Measurements from ENCODE around the gene NELL2. TPM values are rescaled to one million over a fixed set of nuclear protein-coding genes. Genes with fewer than 3 reads are reported as not detected.

Gene NELL2
- total RNA-seq, 2 experiments from 2014 or later, result 99.7 to 106 TPM

DNA sequence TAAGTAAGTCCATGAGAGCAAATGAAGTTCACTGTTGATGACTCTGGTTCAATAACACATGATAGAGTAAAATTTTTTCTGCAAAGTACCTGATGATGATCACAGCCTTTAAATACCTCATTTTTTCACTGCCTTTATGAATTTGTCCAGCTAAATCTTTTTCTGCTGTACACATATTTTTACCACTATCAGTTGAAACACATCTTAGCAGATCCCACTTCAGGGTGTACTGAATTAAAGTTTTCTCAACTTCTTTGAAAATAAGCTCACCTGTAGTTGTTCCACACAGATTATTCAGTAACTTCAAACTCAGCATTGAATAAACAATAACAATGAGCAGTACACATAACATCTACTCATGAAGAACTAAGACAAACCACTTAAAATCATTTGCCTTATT is 385.9 kb downstream of the NELL2 start:
- intact Hi-C loops (cut with micrococcal nuclease), result no loop called here
- CTCF ChIA-PET, result no interaction called here
- H3K4me1 Mint-ChIP-seq (ENCODE audit: low read depth), result no peaks in the 10 kb centered on the region
- no peaks in the 10 kb centered on the region for H3K36me3 Mint-ChIP-seq (ENCODE audit: low read depth)
- no peak overlapping the region for H3K27ac Mint-ChIP-seq
- POLR2A ChIA-PET, result interaction anchor here (0.5 kb wide), 1 partner anchor 47 kb away, joined by 3 read pairs; no protein-coding TSS in a partner anchor
- peaks cover 4% of the 10 kb centered on the region for H3K27me3 Mint-ChIP-seq
- no peak overlapping the region for H3K4me3 Mint-ChIP-seq
- H3K9me3 Mint-ChIP-seq, result no peaks in the 10 kb centered on the region
- no peak for TF ChIP-seq CTCF (IDR thresholded peaks at IDR 0.05)
- ATAC-seq (no peak), DNase-seq (no peak)

- H3K9me3 Mint-ChIP-seq, result no peaks in the 10 kb centered on the region
- peaks cover 9% of the 10 kb centered on the region for H3K27me3 Mint-ChIP-seq
- TF ChIP-seq CTCF (IDR thresholded peaks at IDR 0.05), result no peak
- ChIA-PET CTCF (no interaction called here), POLR2A (no interaction called here)
- H3K36me3 Mint-ChIP-seq (ENCODE audit: low read depth), result no peaks in the 10 kb centered on the region
- ATAC-seq (no peak), DNase-seq (no peak)
- intact Hi-C loops (cut with micrococcal nuclease), result no loop called here
- H3K4me1 Mint-ChIP-seq (ENCODE audit: low read depth), result no peaks in the 10 kb centered on the region
- H3K4me3 Mint-ChIP-seq, result no peak overlapping the region
- no peak overlapping the region for H3K27ac Mint-ChIP-seq
Measured at GRCh38 chr12:44488180-44488579, 387.9 kb downstream of the NELL2 start.

- Mint-ChIP-seq H3K4me1 (ENCODE audit: low read depth) (no peaks in the 10 kb centered on the region), H3K27ac (no peak overlapping the region), H3K36me3 (ENCODE audit: low read depth) (no peaks in the 10 kb centered on the region), H3K4me3 (no peak overlapping the region), H3K27me3 (peaks cover 7% of the 10 kb centered on the region), H3K9me3 (no peaks in the 10 kb centered on the region)
- ATAC-seq, result no peak
- no peak for TF ChIP-seq CTCF (IDR thresholded peaks at IDR 0.05)
- intact Hi-C loops (cut with micrococcal nuclease), result no loop called here
- POLR2A ChIA-PET, result no interaction called here
- CTCF ChIA-PET, result interaction anchor here (0.5 to 1.0 kb wide), 2 partner anchors 16 to 556 kb away, joined by 3 read pairs; no protein-coding TSS in a partner anchor
- no peak for DNase-seq
Measured at GRCh38 chr12:44484862-44485261, 391.3 kb downstream of the NELL2 start.

GRCh38 chr12:44477331-44477980 is 398.7 kb downstream of the NELL2 start:
- Mint-ChIP-seq H3K27me3 (no peaks in the 10 kb centered on the region), H3K9me3 (peaks cover 24% of the 10 kb centered on the region), H3K4me3 (no peak overlapping the region), H3K36me3 (ENCODE audit: low read depth) (no peaks in the 10 kb centered on the region), H3K4me1 (ENCODE audit: low read depth) (no peaks in the 10 kb centered on the region), H3K27ac (no peak overlapping the region)
- TF ChIP-seq CTCF (IDR thresholded peaks at IDR 0.05), result no peak
- ATAC-seq (no peak), DNase-seq (no peak)
- ChIA-PET CTCF (no interaction called here), POLR2A (no interaction called here)
- intact Hi-C loops (cut with micrococcal nuclease), result no loop called here

DNA sequence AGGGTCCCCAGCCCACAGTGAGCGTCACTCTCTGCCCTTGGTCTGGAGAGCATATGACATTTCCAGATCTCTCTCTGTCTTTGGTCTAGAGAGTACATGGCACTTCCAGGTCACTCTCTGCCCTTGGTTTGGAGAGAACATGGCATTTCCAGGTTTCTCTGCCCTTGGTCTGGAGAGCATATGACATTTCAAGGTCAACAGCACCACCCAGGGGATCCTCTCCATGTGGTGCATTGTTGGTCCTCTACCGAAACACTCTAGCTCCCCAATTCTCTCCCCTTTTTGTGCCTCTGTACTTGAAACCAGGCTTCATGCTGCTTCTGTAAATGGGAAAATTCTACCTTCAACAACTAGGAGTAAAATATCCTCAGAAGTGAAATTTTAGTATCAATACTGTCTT is 399.4 kb downstream of the NELL2 start:
- Mint-ChIP-seq H3K4me1 (ENCODE audit: low read depth) (no peaks in the 10 kb centered on the region), H3K36me3 (ENCODE audit: low read depth) (no peaks in the 10 kb centered on the region), H3K27ac (no peak overlapping the region), H3K27me3 (no peaks in the 10 kb centered on the region), H3K9me3 (peaks cover 24% of the 10 kb centered on the region), H3K4me3 (no peak overlapping the region)
- intact Hi-C loops (cut with micrococcal nuclease), result no loop called here
- ATAC-seq (no peak), DNase-seq (no peak)
- ChIA-PET CTCF (interaction anchor here (1.4 kb wide), 1 partner anchor 475 kb away, joined by 3 read pairs; no protein-coding TSS in a partner anchor), POLR2A (no interaction called here)
- no peak for TF ChIP-seq CTCF (IDR thresholded peaks at IDR 0.05)

Data from activated CD8-positive, alpha-beta T cell treated with anti-CD3 and anti-CD28 coated beads for 36 hours (primary cell).